Progenitor cell of endocrine pancreas (in vitro differentiated cells): Measurements from ENCODE around the gene USO1. TPM values are rescaled to one million over a fixed set of nuclear protein-coding genes. Genes with fewer than 3 reads are reported as not detected.
"Not testable (repeated sequence)": the region's sequence is repeated elsewhere in the genome, so short reads cannot be mapped to it uniquely, and the experiment has no call there.

Source experiments
- DNase-seq: peaks from one replicate; pipeline ENCODE4 v3.0.0; 2021; ENCODE audit warnings: low spot score; ENCODE audit not compliant: unreplicated experiment
- H3K27ac Mint-ChIP-seq: 2 replicates; pipeline ENCODE4 v1.8.0; 2021; ENCODE audit warnings: mild to moderate bottlenecking, moderate library complexity, mixed read lengths
- H3K27me3 Mint-ChIP-seq: 2 replicates; pipeline ENCODE4 v1.8.0; 2021; ENCODE audit warnings: mixed read lengths
- H3K36me3 Mint-ChIP-seq: 2 replicates; pipeline ENCODE4 v1.8.0; 2022; ENCODE audit warnings: mixed read lengths; ENCODE audit not compliant: insufficient read depth
- H3K4me1 Mint-ChIP-seq: 2 replicates; pipeline ENCODE4 v1.8.0; 2021; ENCODE audit warnings: low read depth, mixed read lengths
- H3K4me3 Mint-ChIP-seq: 2 replicates; pipeline ENCODE4 v1.8.0; 2021; ENCODE audit warnings: low read depth, mild to moderate bottlenecking, moderate library complexity, mixed read lengths
- H3K9me3 Mint-ChIP-seq: 2 replicates; pipeline ENCODE4 v1.8.0; 2021; ENCODE audit warnings: low read depth, mixed read lengths
- total RNA-seq: library from RNA; stranded (reverse); gene quantifications from 2 replicates; pipeline ENCODE4 v1.2.1, GENCODE V29; 2021
- TF ChIP-seq, protein P1 (sequence below): fragments of 200-600 bp; sonication (generic); IDR thresholded peaks from one replicate; pipeline ENCODE4 v1.5.0; 2021; ENCODE audit warnings: antibody characterized with exemption, mild to moderate bottlenecking; ENCODE audit not compliant: unreplicated experiment

USO1 gene
- total RNA-seq, 1 donor from 2014 or later = 54.9 TPM

DNA sequence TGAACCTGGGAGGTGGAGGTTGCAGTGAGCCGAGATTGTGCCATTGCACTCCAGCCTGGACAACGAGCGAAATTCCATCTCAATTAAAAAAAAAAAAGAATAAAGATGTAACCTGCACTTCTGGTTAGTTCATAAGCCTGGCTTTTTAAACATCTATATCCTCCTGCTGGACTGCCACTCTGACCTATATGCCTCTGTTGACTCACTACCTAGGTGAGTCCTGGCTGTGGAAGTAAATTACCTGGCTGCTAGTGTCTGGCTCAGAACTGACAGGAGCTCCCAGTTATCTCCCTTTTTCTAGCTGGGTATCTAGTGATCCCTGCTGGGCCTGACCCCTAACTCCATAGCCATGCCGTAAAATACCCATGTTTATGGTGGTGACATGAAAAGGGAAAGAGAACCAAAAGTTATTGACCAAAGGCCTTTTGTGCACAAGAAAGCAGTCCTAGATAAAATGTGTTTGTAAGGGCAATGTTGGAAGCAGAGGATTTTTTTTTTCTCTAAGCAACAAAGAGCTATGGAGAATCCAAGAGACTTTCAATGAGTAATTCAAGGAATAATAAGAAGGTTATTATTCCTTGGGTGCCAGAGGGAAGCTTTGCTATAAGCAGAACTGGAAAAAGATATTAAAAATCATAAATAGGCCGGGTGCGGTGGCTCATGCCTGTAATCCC is 40.8 kb upstream of the USO1 start:
- no peak for DNase-seq
- Mint-ChIP-seq H3K4me3 (no peak overlapping the region), H3K9me3 (peaks cover 3% of the 10 kb centered on the region), H3K36me3 (peaks cover 17% of the 10 kb centered on the region), H3K27me3 (no peaks in the 10 kb centered on the region), H3K27ac (peak overlapping the region; percentile 81), H3K4me1 (no peaks in the 10 kb centered on the region)
- TF ChIP-seq, protein P1, sequence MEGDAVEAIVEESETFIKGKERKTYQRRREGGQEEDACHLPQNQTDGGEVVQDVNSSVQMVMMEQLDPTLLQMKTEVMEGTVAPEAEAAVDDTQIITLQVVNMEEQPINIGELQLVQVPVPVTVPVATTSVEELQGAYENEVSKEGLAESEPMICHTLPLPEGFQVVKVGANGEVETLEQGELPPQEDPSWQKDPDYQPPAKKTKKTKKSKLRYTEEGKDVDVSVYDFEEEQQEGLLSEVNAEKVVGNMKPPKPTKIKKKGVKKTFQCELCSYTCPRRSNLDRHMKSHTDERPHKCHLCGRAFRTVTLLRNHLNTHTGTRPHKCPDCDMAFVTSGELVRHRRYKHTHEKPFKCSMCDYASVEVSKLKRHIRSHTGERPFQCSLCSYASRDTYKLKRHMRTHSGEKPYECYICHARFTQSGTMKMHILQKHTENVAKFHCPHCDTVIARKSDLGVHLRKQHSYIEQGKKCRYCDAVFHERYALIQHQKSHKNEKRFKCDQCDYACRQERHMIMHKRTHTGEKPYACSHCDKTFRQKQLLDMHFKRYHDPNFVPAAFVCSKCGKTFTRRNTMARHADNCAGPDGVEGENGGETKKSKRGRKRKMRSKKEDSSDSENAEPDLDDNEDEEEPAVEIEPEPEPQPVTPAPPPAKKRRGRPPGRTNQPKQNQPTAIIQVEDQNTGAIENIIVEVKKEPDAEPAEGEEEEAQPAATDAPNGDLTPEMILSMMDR = no peak

DNA sequence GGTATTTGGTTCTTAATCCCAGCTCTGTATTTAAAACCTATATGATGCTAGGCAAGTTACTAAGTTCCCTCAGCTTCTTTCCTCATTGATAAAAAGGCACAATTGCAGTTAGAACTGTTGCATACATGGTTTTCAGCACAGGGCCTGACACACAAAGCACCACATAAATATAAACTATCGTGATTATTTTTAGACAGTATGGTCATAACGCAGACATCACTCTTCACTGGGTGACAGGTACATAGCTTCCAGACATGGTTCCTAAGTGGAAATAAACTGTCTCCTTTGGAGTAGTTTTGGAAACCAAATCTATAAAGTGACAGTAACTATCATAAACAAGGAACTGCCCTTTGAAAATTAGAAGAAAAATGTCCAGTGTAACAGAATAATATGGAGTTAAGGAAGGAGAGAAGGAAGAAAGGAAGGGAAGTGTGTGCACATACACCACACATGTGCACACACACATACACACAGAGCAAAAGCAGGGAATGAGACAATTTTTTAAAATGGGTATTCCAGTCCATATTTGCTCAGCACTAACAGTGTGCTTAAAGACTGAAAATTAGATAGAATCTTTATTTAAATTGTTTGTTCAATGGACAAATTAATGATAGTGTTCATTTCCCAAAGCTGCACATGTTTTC is 38.7 kb upstream of the USO1 start:
- no peak overlapping the region for H3K27ac Mint-ChIP-seq
- H3K4me3 Mint-ChIP-seq = no peak overlapping the region
- peaks cover 19% of the 10 kb centered on the region for H3K36me3 Mint-ChIP-seq
- H3K9me3 Mint-ChIP-seq = peaks cover 3% of the 10 kb centered on the region
- no peaks in the 10 kb centered on the region for H3K4me1 Mint-ChIP-seq
- H3K27me3 Mint-ChIP-seq = no peaks in the 10 kb centered on the region
- TF ChIP-seq, protein P1 = no peak
- no peak for DNase-seq

DNA sequence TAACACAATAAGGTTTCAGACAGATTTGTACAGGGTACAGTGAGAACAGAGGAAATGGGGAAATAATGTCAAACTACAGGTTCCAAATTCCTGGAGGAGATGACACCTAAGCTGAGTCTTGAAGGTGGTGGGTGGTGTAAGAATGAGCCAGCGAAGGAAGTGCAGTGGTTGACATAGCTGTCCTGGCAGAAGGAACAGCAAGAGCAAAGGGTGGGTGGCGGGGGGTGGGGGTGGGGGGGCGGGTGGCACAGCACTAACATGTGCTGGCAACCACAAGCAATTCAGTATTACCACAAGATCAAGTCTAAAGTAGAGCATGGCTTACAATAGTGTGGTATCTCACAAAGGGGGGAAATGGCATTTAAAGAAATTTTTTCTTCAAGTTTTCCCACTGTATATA is 38.0 kb upstream of the USO1 start:
- Mint-ChIP-seq H3K4me3 (no peak overlapping the region), H3K36me3 (peaks cover 19% of the 10 kb centered on the region), H3K4me1 (no peaks in the 10 kb centered on the region), H3K27me3 (no peaks in the 10 kb centered on the region), H3K27ac (no peak overlapping the region), H3K9me3 (peaks cover 3% of the 10 kb centered on the region)
- DNase-seq = no peak
- TF ChIP-seq, protein P1 = no peak

DNA sequence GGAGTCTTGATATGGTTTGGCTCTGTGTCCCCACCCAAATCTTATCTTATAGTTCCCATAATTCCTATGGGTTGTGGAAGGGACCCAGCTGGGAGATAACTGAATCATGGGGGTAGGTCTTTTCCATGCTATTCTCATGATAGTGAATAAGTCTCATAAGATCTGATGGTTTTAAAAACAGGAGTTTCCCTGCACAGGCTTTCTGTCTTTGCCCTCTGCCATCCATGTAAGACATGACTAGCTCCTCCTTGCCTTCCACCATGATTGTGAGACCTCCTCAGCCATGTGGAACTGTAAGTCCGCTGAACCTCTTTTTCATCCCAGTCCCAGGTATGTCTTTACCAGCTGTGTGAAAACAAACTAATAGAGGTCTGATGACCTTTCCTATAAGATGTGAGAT is 37.3 kb upstream of the USO1 start:
- H3K27ac Mint-ChIP-seq, H3K27me3 Mint-ChIP-seq, H3K4me1 Mint-ChIP-seq, H3K9me3 Mint-ChIP-seq, H3K4me3 Mint-ChIP-seq, DNase-seq: not testable (repeated sequence)
- peaks cover 24% of the 10 kb centered on the region for H3K36me3 Mint-ChIP-seq

DNA sequence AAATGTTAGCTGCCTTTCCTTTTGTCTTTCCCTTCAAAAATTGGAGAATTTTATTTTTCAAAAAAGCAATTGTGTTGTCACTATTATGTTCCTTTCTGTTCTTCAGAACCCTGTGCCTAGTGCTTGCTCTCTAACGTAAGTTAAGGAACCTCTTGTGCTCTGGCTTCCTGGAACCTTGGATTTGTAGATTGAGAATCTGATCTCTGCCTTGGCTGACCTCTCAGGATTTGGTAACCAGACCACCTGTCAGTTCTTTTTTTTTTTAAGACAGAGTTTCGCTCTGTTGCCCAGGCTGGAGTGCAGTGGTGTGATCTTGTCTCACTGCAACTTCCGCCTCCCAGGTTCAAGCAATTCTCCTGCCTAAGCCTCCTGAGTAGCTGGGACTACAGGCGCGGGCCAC is 32.3 kb upstream of the USO1 start:
- not testable (repeated sequence) for H3K27ac Mint-ChIP-seq, DNase-seq, H3K4me3 Mint-ChIP-seq, H3K4me1 Mint-ChIP-seq, H3K27me3 Mint-ChIP-seq, H3K9me3 Mint-ChIP-seq
- peaks cover 28% of the 10 kb centered on the region for H3K36me3 Mint-ChIP-seq

DNA sequence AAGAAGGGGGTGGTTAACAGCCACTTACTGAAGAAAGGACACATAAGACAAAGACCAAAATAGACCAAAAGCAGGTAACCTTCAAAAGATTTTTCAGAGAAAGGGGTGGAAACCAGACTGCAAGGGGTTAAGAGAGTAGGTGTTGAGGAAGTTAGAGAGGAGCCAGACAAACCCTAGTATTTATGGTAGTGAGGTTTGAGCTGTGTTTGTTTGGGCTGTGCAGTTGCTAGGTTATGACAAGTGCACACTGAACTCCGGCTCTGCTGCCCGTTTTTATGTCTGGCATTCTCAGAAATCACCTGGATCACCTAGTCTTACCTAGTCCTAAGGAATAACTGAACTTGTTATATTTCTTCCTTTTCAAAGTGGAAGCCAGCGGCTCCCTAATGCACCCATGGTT is 28.3 kb upstream of the USO1 start:
- no peak for DNase-seq
- H3K27ac Mint-ChIP-seq = no peak overlapping the region
- H3K4me3 Mint-ChIP-seq = no peak overlapping the region
- H3K4me1 Mint-ChIP-seq = peaks cover 2% of the 10 kb centered on the region
- no peaks in the 10 kb centered on the region for H3K27me3 Mint-ChIP-seq
- peaks cover 17% of the 10 kb centered on the region for H3K36me3 Mint-ChIP-seq
- H3K9me3 Mint-ChIP-seq = no peaks in the 10 kb centered on the region
- TF ChIP-seq, protein P1 = no peak
